H1 (cell line): ENCODE measurements around the gene DNASE1L1. TPM values are rescaled to one million over a fixed set of nuclear protein-coding genes. Genes with fewer than 3 reads are reported as not detected.

ENCODE experiments used
- CHD7 ChIP-seq: fragments of 300-600 bp; sonication (generic); IDR thresholded peaks from 2 replicates; pipeline ENCODE4 v1.7.1; 2012; ENCODE audit warnings: low read length, moderate library complexity, mild to moderate bottlenecking, inconsistent platforms; ENCODE audit not compliant: insufficient replicate concordance
- polyA plus RNA-seq, 7 experiments: library from polyadenylated mRNA; depleted of rRNA in 3 of 7; stranded (reverse) in 5 of 7; unstranded in 2 of 7; fragments of >200 nt in 5 of 7; fragments of 200-250 nt in 2 of 7; gene quantifications; 1 replicate in 5 of 7; 2 replicates in 1 of 7; 4 replicates in 1 of 7; pipeline versions ENCODE4 v1.2.1 to v1.2.3, GENCODE V29; 2011 to 2013; ENCODE audit warnings: missing spikeins in 2 of 7, mixed read lengths in 2 of 7
- total RNA-seq: library from RNA; stranded (reverse); fragmentation: NEBNext Ultra II Directional; extraction: Animal tissue kit (Norgen Biotek cat#: 25700); gene quantifications from 2 replicates; pipeline ENCODE4 v1.2.1, GENCODE V29; 2021

DNASE1L1 gene
- total and polyA plus RNA-seq, 2 of the 8 experiments (the other 6 are each of a cell fraction or from before 2014, with no cell fraction given), result 8.7 to 30.0 TPM

- no peak for TF ChIP-seq CHD7
Observed at GRCh38 chrX:154419189-154419588, 10.1 kb upstream of the DNASE1L1 start (continued).
